H9 (cell line): ENCODE results near the gene HIGD1B. TPM values are rescaled to one million over a fixed set of nuclear protein-coding genes. Genes with fewer than 3 reads are reported as not detected.

Experiments
- DNase-seq: peaks from one replicate; pipeline ENCODE4 v3.0.0-alpha.2; 2017
- H2AFZ ChIP-seq: one replicate; pipeline ENCODE4 v1.6.1; 2013; ENCODE audit warnings: mild to moderate bottlenecking, low read length, control low read depth, moderate library complexity
- H2AK5ac ChIP-seq: 2 replicates; pipeline ENCODE4 v1.6.1; 2013; ENCODE audit warnings: low read length, control low read depth, mixed read lengths; ENCODE audit not compliant: insufficient read length
- H2BK120ac ChIP-seq: one replicate; pipeline ENCODE4 v1.6.1; 2013; ENCODE audit warnings: low read depth, mild to moderate bottlenecking, low read length, control low read depth, inconsistent platforms; ENCODE audit not compliant: poor library complexity, severe bottlenecking
- H2BK12ac ChIP-seq: 2 replicates; pipeline ENCODE4 v1.6.1; 2013; ENCODE audit warnings: low read length, control low read depth, mixed read lengths, low read depth; ENCODE audit not compliant: insufficient read length
- H2BK15ac ChIP-seq: 2 replicates; pipeline ENCODE4 v1.6.1; 2013; ENCODE audit warnings: low read depth, low read length, control low read depth
- H2BK20ac ChIP-seq: one replicate; pipeline ENCODE4 v1.6.1; 2013; ENCODE audit warnings: low read depth, mild to moderate bottlenecking, low read length, control low read depth, inconsistent platforms; ENCODE audit not compliant: poor library complexity, severe bottlenecking
- H2BK5ac ChIP-seq: 2 replicates; pipeline ENCODE4 v1.6.1; 2013; ENCODE audit warnings: low read length, control low read depth, mixed read lengths; ENCODE audit not compliant: insufficient read length
- H3K14ac ChIP-seq: 2 replicates; pipeline ENCODE4 v1.6.1; 2013; ENCODE audit warnings: low read length, control low read depth; ENCODE audit not compliant: insufficient read depth
- H3K18ac ChIP-seq: 2 replicates; pipeline ENCODE4 v1.6.1; 2013; ENCODE audit warnings: low read depth, mild to moderate bottlenecking, mixed read lengths, low read length, control low read depth; ENCODE audit not compliant: insufficient read length
- H3K23ac ChIP-seq: 2 replicates; pipeline ENCODE4 v1.6.1; 2013; ENCODE audit warnings: low read length, control low read depth, mixed read lengths, low read depth; ENCODE audit not compliant: insufficient read length
- H3K23me2 ChIP-seq: 2 replicates; pipeline ENCODE4 v1.6.1; 2013; ENCODE audit warnings: low read depth, mild to moderate bottlenecking, mixed read lengths, low read length, control low read depth; ENCODE audit not compliant: insufficient read length, poor library complexity, severe bottlenecking
- H3K27ac ChIP-seq: 2 replicates; pipeline ENCODE4 v1.5.1; 2013; ENCODE audit warnings: low read length, control low read depth, mixed read lengths, low read depth; ENCODE audit not compliant: insufficient read length
- H3K27me3 ChIP-seq: 2 replicates; pipeline ENCODE4 v1.6.1; 2013; ENCODE audit warnings: low read length, control low read depth, inconsistent platforms; ENCODE audit not compliant: insufficient read depth
- H3K4ac ChIP-seq: 2 replicates; pipeline ENCODE4 v1.6.1; 2013; ENCODE audit warnings: low read depth, mild to moderate bottlenecking, control low read depth, inconsistent platforms, low read length, moderate library complexity
- H3K4me1 ChIP-seq: 2 replicates; pipeline ENCODE4 v1.6.1; 2013; ENCODE audit warnings: low read length, control low read depth, inconsistent platforms; ENCODE audit not compliant: insufficient read depth
- H3K4me2 ChIP-seq: 2 replicates; pipeline ENCODE4 v1.6.1; 2013; ENCODE audit warnings: low read length, control low read depth, mixed read lengths; ENCODE audit not compliant: insufficient read length, insufficient read depth
- H3K56ac ChIP-seq: 2 replicates; pipeline ENCODE4 v1.6.1; 2013; ENCODE audit warnings: low read depth, mild to moderate bottlenecking, mixed read lengths, low read length, control low read depth; ENCODE audit not compliant: insufficient read length
- H3K79me1 ChIP-seq: 2 replicates; pipeline ENCODE4 v1.6.1; 2013; ENCODE audit warnings: low read depth, mild to moderate bottlenecking, moderate library complexity, low read length, control low read depth, inconsistent platforms; ENCODE audit not compliant: insufficient read depth, poor library complexity, severe bottlenecking
- H3K79me2 ChIP-seq: 2 replicates; pipeline ENCODE4 v1.6.1; 2013; ENCODE audit warnings: low read length, control low read depth, inconsistent platforms; ENCODE audit not compliant: insufficient read depth
- H3K9ac ChIP-seq: 2 replicates; pipeline ENCODE4 v1.6.1; 2013; ENCODE audit warnings: low read length, control low read depth, mixed read lengths; ENCODE audit not compliant: insufficient read length; ENCODE audit errors: extremely low read depth
- H3K9me3 ChIP-seq: one replicate; pipeline ENCODE4 v1.6.1; 2013; ENCODE audit warnings: low read depth, low read length, inconsistent platforms; ENCODE audit not compliant: control insufficient read depth
- H3T11ph ChIP-seq: one replicate; pipeline ENCODE4 v1.6.1; 2013; ENCODE audit warnings: mild to moderate bottlenecking, low read length, control low read depth, inconsistent platforms
- H4K20me1 ChIP-seq: one replicate; pipeline ENCODE4 v1.6.1; 2013; ENCODE audit not compliant: control insufficient read depth, insufficient read length, insufficient read depth
- H4K5ac ChIP-seq: 2 replicates; pipeline ENCODE4 v1.6.1; 2013; ENCODE audit warnings: low read depth, mild to moderate bottlenecking, mixed read lengths, low read length, control low read depth; ENCODE audit not compliant: insufficient read length
- H4K8ac ChIP-seq: replicated peaks from 2 replicates; pipeline ENCODE4 v1.6.1; 2013; ENCODE audit warnings: low read length, control low read depth, mixed read lengths, low read depth; ENCODE audit not compliant: insufficient read length
- H4K91ac ChIP-seq: 2 replicates; pipeline ENCODE4 v1.6.1; 2013; ENCODE audit warnings: low read depth, mild to moderate bottlenecking, moderate library complexity, mixed read lengths, low read length, control low read depth; ENCODE audit not compliant: insufficient read length
- H3K27ac Mint-ChIP-seq, 3 experiments: 2 replicates in 2 of 3; 3 replicates in 1 of 3; pipeline ENCODE4 v1.8.0; 2020 to 2021; ENCODE audit warnings: mixed read lengths in 3 of 3, mild to moderate bottlenecking in 1 of 3, moderate library complexity in 1 of 3
- H3K27me3 Mint-ChIP-seq: 2 replicates; pipeline ENCODE4 v1.8.0; 2021; ENCODE audit warnings: low read depth, mild to moderate bottlenecking, moderate library complexity, mixed read lengths
- H3K36me3 Mint-ChIP-seq, 3 experiments: 2 replicates in 2 of 3; 3 replicates in 1 of 3; pipeline ENCODE4 v1.8.0; 2020 to 2021; ENCODE audit warnings: low read depth in 3 of 3, mixed read lengths in 3 of 3; ENCODE audit not compliant: insufficient read depth in 1 of 3
- H3K4me1 Mint-ChIP-seq, 2 experiments: 2 replicates each; pipeline ENCODE4 v1.8.0; 2020; ENCODE audit warnings: mixed read lengths in 2 of 2
- H3K4me3 Mint-ChIP-seq, 2 experiments: 2 replicates in 1 of 2; 3 replicates in 1 of 2; pipeline ENCODE4 v1.8.0; 2020 to 2021; ENCODE audit warnings: mild to moderate bottlenecking in 2 of 2, mixed read lengths in 2 of 2, moderate library complexity in 1 of 2
- H3K9me3 Mint-ChIP-seq, 2 experiments: 2 replicates in 1 of 2; 3 replicates in 1 of 2; pipeline ENCODE4 v1.8.0; 2020; ENCODE audit warnings: mild to moderate bottlenecking in 2 of 2, mixed read lengths in 2 of 2, moderate library complexity in 1 of 2
- WGBS: extraction: QIAGEN DNeasy Blood & Tissue Kit; methylation state at CpG from one replicate; pipeline ENCODE4 v1.1.7; 2013; ENCODE audit warnings: missing lambda C conversion rate, low lambda C conversion rate, mixed read lengths; ENCODE audit not compliant: insufficient read length; ENCODE audit errors: extremely low coverage; 5-methylcytosine and 5-hydroxymethylcytosine counted together
- total RNA-seq: library from RNA; stranded (reverse); gene quantifications from 2 replicates; pipeline ENCODE4 v1.2.1, GENCODE V29; 2021
- TF ChIP-seq, protein P1 (sequence below): fragments of 200-600 bp; sonication (generic); conservative IDR thresholded peaks from 3 replicates; pipeline ENCODE4 v1.8.0; 2021; ENCODE audit warnings: antibody characterized with exemption, mild to moderate bottlenecking

The HIGD1B gene
- total RNA-seq, 1 experiment from 2014 or later, result not detected

DNA sequence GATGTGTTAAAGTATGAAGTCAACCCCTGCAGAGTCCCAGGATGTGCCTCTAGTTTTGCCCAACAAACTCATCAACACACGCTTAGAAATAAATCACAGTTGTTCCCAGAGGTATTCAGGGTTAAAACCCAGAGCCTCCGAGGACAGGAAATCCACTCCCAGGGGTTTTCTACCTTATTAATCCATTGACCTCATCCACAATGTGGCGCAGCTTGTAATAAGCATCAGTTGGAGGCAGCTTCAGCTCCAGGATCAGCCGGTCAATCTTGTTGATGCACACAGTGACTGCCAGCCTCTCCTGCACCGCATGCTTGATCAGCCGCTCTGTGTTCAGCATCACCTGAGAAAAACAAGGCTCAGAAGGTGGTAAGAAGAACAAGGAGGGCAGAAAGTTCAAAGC, 28.1 kb downstream of the HIGD1B start:
- H3K4me2 ChIP-seq, result no peak overlapping the region
- H3K27ac Mint-ChIP-seq, result peak overlapping the region in 1 of 3 experiments; percentile 22; a peak in 1 of 7 replicates

More for the DNA sequence above, 28.1 kb downstream of the HIGD1B start:
- Histone ChIP-seq H4K20me1 (no peaks in the 10 kb centered on the region), H3K18ac (no peak overlapping the region), H3K9me3 (no peaks in the 10 kb centered on the region), H2BK12ac (no peak overlapping the region), H3K27me3 (no peaks in the 10 kb centered on the region), H3K79me1 (no peaks in the 10 kb centered on the region), H3K79me2 (no peaks in the 10 kb centered on the region), H4K91ac (no peak overlapping the region), H3K4me1 (no peaks in the 10 kb centered on the region), H2AFZ (no peak overlapping the region), H2BK120ac (no peak overlapping the region), H3K23me2 (no peaks in the 10 kb centered on the region), H3K4ac (no peak overlapping the region), H4K5ac (no peak overlapping the region), H2BK15ac (no peak overlapping the region), H3K23ac (no peak overlapping the region), H3K27ac (no peak overlapping the region), H3K14ac (no peak overlapping the region), H2AK5ac (no peak overlapping the region), H3K56ac (no peak overlapping the region), H3T11ph (no peak overlapping the region), H2BK20ac (no peak overlapping the region), H4K8ac (no peak overlapping the region), H3K9ac (no peak overlapping the region), H2BK5ac (no peak overlapping the region)
- DNase-seq, result no peak
- TF ChIP-seq, protein P1, sequence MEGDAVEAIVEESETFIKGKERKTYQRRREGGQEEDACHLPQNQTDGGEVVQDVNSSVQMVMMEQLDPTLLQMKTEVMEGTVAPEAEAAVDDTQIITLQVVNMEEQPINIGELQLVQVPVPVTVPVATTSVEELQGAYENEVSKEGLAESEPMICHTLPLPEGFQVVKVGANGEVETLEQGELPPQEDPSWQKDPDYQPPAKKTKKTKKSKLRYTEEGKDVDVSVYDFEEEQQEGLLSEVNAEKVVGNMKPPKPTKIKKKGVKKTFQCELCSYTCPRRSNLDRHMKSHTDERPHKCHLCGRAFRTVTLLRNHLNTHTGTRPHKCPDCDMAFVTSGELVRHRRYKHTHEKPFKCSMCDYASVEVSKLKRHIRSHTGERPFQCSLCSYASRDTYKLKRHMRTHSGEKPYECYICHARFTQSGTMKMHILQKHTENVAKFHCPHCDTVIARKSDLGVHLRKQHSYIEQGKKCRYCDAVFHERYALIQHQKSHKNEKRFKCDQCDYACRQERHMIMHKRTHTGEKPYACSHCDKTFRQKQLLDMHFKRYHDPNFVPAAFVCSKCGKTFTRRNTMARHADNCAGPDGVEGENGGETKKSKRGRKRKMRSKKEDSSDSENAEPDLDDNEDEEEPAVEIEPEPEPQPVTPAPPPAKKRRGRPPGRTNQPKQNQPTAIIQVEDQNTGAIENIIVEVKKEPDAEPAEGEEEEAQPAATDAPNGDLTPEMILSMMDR, result no peak
- Mint-ChIP-seq H3K36me3 (peaks cover 31 to 84% (median 62%) of the 10 kb centered on the region in 3 experiments), H3K9me3 (no peaks in the 10 kb centered on the region), H3K4me1 (no peaks in the 10 kb centered on the region), H3K4me3 (no peak overlapping the region), H3K27me3 (no peaks in the 10 kb centered on the region)
- no CpG with 5 or more reads among the region's 6 CpGs for WGBS
